NK-92 (cell line): ENCODE results near the gene SCAF1.

ENCODE experiments used
- DNase-seq: peaks from one replicate; lab custom pipeline; 2025; ENCODE audit not compliant: unreplicated experiment; lab: John Stamatoyannopoulos, UW

SCAF1 gene, protein sequence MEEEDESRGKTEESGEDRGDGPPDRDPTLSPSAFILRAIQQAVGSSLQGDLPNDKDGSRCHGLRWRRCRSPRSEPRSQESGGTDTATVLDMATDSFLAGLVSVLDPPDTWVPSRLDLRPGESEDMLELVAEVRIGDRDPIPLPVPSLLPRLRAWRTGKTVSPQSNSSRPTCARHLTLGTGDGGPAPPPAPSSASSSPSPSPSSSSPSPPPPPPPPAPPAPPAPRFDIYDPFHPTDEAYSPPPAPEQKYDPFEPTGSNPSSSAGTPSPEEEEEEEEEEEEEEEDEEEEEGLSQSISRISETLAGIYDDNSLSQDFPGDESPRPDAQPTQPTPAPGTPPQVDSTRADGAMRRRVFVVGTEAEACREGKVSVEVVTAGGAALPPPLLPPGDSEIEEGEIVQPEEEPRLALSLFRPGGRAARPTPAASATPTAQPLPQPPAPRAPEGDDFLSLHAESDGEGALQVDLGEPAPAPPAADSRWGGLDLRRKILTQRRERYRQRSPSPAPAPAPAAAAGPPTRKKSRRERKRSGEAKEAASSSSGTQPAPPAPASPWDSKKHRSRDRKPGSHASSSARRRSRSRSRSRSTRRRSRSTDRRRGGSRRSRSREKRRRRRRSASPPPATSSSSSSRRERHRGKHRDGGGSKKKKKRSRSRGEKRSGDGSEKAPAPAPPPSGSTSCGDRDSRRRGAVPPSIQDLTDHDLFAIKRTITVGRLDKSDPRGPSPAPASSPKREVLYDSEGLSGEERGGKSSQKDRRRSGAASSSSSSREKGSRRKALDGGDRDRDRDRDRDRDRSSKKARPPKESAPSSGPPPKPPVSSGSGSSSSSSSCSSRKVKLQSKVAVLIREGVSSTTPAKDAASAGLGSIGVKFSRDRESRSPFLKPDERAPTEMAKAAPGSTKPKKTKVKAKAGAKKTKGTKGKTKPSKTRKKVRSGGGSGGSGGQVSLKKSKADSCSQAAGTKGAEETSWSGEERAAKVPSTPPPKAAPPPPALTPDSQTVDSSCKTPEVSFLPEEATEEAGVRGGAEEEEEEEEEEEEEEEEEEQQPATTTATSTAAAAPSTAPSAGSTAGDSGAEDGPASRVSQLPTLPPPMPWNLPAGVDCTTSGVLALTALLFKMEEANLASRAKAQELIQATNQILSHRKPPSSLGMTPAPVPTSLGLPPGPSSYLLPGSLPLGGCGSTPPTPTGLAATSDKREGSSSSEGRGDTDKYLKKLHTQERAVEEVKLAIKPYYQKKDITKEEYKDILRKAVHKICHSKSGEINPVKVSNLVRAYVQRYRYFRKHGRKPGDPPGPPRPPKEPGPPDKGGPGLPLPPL

GRCh38 chr19:49641688-49642491, at the start of gene SCAF1:
TSS of gene SCAF1 (plus strand) at chr19:49642209. CDS start at chr19:49645027, 2,818 bp downstream.
- DNase-seq, result peak; percentile 94

GRCh38 chr19:49592486-49593232, 49.4 kb upstream of the SCAF1 start:
- no peak for DNase-seq

GRCh38 chr19:49593233-49594113, 48.5 kb upstream of the SCAF1 start:
- DNase-seq, result no peak

DNA sequence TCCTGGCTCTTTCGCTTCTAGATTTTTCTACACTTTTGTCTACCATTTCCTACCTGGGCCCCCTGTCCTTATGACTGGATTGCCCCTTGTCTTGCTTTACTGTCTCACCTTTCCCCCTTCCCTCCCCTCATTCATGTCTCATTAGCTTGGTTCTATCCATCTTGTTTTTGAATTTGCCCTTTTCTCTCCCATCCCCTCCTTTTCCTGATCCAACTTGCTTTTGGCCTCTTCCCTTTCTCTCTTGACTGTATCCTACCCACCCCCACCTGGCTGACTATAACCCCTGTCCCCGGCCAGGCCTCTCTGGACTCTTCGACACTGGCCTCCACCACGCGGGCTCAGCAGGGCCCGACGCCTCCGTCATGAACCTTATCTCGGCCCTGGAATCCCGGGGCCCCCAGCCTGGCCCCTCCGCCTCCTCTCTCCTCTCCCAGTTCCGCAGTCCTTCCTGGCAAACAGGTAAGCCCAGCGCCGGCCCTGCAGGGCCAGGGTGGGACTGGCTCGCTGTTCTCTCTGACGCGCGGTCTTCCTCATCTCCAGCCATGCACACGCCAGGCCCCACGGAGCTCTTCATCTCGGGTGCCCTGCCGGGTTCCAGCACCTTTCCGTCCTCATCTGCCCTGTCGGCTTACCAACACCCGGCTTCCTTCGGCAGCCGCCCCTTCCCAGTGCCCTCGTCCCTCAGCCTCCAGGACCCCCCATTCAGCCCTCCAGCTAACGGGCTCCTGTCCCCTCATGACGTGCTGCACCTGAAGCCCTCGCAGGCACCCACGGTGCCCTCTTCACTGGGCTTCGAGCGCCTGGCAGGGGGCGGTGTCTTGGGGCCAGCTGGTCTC, 47.6 kb upstream of the SCAF1 start:
- DNase-seq, result no peak

DNA sequence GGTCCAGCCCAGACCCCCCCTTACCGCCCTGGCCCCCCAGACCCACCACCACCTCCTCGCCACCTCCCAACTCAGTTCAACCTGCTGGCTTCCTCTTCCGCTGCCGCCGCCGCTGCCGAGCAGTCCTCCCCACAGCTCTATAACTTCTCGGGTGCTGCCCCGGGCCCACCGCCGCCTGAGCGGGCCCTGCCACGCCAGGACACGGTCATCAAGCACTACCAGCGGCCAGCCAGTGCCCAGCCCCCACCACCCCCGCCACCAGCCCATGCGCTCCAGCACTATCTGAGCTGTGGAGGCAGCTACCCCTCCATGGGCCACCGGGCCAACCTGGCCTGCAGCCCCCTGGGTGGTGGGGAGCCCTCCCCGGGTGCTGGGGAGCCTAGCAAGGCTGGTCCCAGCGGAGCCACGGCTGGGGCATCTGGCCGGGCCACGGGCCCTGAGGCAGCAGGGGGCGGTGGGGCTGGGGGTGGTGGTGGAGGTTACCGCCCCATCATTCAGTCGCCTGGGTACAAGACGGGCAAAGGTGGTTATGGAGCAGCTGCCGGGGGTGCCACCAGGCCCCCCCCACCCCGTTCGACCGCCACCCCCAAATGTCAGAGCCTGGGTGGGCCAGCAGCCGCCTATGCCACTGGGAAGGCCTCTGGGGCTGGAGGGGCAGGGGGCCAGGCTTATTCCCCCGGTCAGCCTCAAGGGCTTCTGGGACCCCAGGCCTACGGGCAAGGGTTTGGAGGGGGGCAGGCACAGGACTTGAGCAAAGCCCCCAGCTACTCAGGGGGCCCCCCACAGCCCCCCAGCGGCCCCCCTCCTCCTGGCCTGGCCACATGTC, 46.8 kb upstream of the SCAF1 start:
- DNase-seq, result no peak

DNA sequence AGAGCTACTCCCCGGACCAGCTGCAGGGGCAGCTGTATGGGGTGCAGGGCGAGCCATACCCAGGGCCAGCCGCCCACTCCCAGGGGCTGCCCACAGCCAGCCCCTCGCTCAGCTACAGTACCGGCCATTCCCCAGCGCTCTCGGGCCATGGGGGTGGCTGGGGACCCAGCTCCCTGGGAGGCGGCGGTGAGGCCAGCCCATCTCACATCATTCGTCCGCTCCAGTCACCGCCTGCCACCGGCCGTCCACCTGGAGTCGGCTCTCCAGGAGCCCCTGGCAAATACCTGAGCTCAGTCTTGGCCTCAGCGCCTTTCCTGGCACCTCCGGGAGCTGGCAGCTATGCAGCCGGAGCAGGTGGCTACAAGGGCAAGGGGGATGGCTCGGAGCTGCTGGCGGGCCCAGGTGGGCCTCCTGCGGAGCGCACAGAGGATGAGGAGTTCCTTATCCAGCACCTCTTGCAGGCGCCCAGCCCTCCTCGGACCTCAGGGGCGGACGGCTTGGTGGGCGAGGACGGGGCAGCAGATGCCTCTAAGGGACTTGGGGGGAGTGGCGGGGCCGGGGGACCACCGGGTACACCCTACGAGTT, 46.1 kb upstream of the SCAF1 start:
- DNase-seq, result no peak

DNA sequence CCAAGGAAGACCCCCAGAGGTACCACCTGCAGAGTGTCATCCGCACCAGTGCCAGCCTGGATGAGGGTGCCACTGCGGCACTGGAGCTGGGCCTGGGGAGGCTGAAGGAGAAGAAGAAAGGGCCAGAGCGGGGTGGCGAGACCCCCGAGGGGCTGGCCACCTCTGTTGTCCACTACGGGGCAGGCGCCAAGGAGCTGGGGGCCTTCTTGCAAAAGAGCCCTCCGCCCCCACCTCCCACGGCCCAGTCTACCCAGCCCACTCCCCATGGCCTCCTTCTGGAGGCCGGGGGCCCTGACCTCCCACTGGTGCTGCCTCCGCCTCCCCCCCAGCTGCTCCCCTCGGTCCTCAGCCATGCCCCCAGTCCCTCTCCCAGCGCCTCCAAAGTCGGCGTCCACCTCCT, 45.6 kb upstream of the SCAF1 start:
- no peak for DNase-seq

DNA sequence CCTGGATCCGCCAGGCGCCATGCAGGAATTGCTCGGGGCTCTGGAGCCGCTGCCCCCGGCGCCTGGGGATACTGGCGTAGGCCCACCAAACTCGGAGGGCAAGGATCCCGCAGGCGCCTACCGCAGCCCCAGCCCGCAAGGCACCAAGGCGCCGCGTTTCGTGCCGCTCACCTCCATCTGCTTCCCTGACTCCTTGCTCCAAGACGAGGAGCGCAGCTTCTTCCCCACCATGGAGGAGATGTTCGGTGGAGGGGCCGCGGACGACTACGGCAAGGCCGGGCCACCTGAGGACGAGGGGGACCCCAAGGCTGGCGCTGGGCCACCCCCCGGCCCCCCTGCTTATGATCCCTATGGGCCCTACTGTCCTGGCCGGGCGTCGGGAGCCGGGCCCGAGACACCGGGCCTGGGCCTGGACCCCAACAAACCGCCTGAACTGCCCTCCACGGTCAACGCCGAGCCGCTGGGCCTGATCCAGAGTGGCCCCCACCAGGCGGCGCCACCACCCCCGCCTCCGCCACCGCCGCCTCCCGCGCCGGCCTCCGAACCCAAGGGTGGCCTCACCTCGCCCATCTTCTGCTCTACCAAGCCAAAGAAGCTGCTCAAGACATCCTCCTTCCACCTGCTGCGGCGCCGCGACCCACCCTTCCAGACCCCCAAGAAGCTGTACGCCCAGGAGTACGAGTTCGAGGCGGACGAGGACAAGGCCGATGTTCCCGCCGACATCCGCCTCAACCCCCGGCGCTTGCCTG, 44.9 kb upstream of the SCAF1 start:
- no peak for DNase-seq

DNA sequence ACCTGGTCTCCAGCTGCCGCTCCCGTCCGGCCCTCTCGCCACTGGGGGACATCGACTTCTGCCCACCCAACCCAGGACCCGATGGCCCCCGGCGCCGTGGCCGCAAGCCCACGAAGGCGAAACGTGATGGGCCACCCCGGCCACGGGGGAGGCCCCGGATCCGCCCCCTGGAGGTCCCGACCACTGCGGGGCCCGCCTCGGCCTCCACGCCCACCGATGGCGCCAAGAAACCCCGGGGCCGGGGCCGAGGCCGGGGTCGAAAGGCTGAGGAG, 44.4 kb upstream of the SCAF1 start:
- no peak for DNase-seq

DNA sequence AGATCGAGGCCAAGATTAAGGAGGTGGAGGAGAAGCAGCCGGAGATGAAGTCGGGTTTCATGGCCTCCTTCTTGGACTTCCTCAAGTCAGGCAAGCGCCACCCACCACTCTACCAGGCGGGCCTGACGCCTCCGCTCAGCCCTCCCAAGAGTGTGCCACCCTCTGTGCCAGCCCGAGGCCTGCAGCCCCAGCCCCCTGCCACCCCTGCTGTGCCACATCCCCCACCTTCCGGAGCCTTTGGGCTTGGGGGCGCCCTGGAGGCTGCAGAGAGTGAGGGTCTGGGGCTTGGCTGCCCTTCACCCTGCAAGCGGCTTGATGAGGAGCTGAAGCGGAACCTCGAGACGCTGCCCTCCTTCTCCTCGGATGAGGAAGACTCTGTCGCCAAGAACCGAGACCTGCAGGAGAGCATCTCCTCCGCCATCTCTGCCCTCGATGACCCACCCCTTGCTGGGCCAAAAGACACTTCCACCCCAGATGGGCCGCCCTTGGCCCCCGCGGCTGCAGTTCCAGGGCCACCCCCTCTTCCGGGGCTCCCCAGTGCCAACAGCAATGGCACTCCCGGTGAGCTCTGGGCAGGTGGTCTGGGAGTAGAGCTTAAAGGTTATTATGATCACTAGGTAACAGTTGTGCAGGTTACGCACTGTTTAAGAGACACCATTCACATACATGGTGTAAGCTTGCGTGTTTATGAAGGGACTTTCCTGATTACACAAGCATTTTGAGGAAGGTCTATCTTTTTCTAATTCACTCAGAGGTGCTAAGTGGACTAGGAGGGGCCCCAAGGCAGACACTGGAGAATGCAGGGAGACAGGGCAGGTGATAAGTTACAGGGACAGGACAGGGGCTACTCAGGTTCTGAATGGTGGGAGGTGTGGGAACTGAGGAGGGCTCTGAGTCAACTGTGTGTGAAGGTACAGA, 42.4 kb upstream of the SCAF1 start:
- no peak for DNase-seq

DNA sequence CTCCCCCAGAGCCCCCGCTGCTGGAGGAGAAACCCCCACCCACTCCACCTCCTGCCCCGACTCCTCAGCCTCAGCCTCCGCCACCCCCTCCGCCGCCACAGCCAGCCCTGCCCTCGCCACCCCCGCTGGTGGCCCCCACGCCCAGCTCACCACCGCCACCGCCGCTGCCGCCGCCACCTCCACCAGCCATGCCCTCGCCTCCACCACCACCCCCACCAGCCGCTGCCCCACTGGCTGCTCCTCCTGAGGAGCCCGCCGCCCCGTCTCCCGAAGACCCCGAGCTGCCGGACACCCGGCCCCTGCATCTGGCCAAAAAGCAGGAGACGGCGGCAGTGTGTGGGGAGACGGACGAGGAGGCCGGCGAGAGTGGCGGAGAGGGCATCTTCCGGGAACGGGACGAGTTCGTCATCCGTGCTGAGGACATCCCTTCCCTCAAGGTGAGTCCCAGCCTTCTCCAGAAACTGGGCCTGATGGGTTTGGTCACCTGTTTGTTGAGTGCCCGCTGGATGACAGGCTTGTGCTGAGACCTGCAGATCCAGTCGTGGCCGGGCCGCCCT, 40.4 kb upstream of the SCAF1 start:
- no peak for DNase-seq

DNA sequence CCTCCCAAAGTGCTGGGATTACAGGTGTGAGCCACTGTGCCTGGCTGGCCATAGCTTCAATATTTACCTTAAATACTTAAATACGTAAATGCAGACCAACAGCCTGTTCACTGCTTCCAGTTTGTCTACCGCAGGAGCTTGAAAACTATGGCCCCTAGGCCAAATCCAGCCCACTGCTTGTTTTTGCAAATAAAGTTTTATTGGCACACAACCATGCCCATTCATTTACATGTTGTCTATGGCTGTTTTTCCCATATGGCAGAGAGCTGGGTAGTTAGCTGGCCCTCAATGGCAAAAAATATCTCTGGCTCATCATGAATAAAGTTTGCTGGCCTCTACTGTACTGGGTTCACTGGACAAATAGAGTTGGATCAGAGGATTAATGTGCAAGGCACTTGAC, 39.2 kb upstream of the SCAF1 start:
- no peak for DNase-seq

GRCh38 chr19:49605605-49606004, 36.4 kb upstream of the SCAF1 start:
- no peak for DNase-seq

GRCh38 chr19:49609499-49610092, 32.4 kb upstream of the SCAF1 start:
- no peak for DNase-seq
